Endodermal cell (in vitro differentiated cells): ENCODE measurements around the gene FAM13A. TPM values are rescaled to one million over a fixed set of nuclear protein-coding genes. Genes with fewer than 3 reads are reported as not detected.

Experiments
- DNase-seq: peaks from one replicate; pipeline ENCODE4 v3.0.0-alpha.2; 2017
- H3K27ac ChIP-seq: 2 replicates; pipeline ENCODE4 v1.5.1; 2013; ENCODE audit warnings: mild to moderate bottlenecking, low read depth, low read length, moderate library complexity
- H3K27me3 ChIP-seq: 2 replicates; pipeline ENCODE4 v1.6.1; 2013; ENCODE audit warnings: mild to moderate bottlenecking, low read length, moderate library complexity; ENCODE audit not compliant: insufficient read depth, control insufficient read depth, poor library complexity, severe bottlenecking
- H3K36me3 ChIP-seq: 2 replicates; pipeline ENCODE4 v1.7.0; 2013; ENCODE audit warnings: mild to moderate bottlenecking, low read length, moderate library complexity; ENCODE audit not compliant: control insufficient read depth, insufficient read depth
- H3K4me1 ChIP-seq: one replicate; pipeline ENCODE4 v1.7.0; 2013; ENCODE audit warnings: low read length; ENCODE audit not compliant: control insufficient read depth, insufficient read depth
- H3K4me3 ChIP-seq: 2 replicates; pipeline ENCODE4 v1.5.1; 2013; ENCODE audit warnings: mild to moderate bottlenecking, low read length, moderate library complexity
- H3K9ac ChIP-seq: 2 replicates; pipeline ENCODE4 v1.6.1; 2013; ENCODE audit warnings: mild to moderate bottlenecking, low read length, moderate library complexity; ENCODE audit not compliant: poor library complexity, severe bottlenecking; ENCODE audit errors: extremely low read depth
- H3K9me3 ChIP-seq: 2 replicates; pipeline ENCODE4 v1.6.1; 2013; ENCODE audit warnings: mild to moderate bottlenecking, low read length, moderate library complexity; ENCODE audit not compliant: control insufficient read depth
- H3K27ac Mint-ChIP-seq: 2 replicates; pipeline ENCODE4 v1.8.0; 2020; ENCODE audit warnings: mixed read lengths
- H3K27me3 Mint-ChIP-seq: 2 replicates; pipeline ENCODE4 v1.8.0; 2021; ENCODE audit warnings: mild to moderate bottlenecking, mixed read lengths; ENCODE audit not compliant: insufficient read depth
- H3K36me3 Mint-ChIP-seq: 2 replicates; pipeline ENCODE4 v1.8.0; 2020; ENCODE audit warnings: low read depth, mixed read lengths
- H3K4me1 Mint-ChIP-seq: 2 replicates; pipeline ENCODE4 v1.8.0; 2020; ENCODE audit warnings: mixed read lengths
- H3K4me3 Mint-ChIP-seq: 2 replicates; pipeline ENCODE4 v1.8.0; 2020; ENCODE audit warnings: mild to moderate bottlenecking, moderate library complexity, mixed read lengths
- H3K9me3 Mint-ChIP-seq: 2 replicates; pipeline ENCODE4 v1.8.0; 2020; ENCODE audit warnings: mild to moderate bottlenecking, mixed read lengths
- WGBS, 2 experiments: methylation state at CpG; one replicate each; pipeline versions ENCODE4 v1.1.5 to v1.1.7; 2013; ENCODE audit warnings: missing lambda C conversion rate in 2 of 2, mixed read lengths in 1 of 2; ENCODE audit not compliant: insufficient coverage in 1 of 2, insufficient read length in 1 of 2; 5-methylcytosine and 5-hydroxymethylcytosine counted together
- total RNA-seq, 2 donors: library from RNA; stranded (reverse); fragmentation: NEBNext Ultra II Directional in 1 of 2; extraction: Animal tissue kit (Norgen Biotek cat#: 25700) in 1 of 2; gene quantifications; 2 replicates in 1 of 2; 3 replicates in 1 of 2; pipeline ENCODE4 v1.2.1, GENCODE V29; 2021
- TF ChIP-seq, protein P1 (sequence below): fragments of 200-600 bp; sonication (generic); conservative IDR thresholded peaks from 2 replicates; pipeline ENCODE4 v1.5.0; 2021; ENCODE audit warnings: antibody characterized with exemption, mild to moderate bottlenecking

FAM13A gene
- total RNA-seq, 2 donors from 2014 or later: 13.6 to 17.0 TPM

DNA sequence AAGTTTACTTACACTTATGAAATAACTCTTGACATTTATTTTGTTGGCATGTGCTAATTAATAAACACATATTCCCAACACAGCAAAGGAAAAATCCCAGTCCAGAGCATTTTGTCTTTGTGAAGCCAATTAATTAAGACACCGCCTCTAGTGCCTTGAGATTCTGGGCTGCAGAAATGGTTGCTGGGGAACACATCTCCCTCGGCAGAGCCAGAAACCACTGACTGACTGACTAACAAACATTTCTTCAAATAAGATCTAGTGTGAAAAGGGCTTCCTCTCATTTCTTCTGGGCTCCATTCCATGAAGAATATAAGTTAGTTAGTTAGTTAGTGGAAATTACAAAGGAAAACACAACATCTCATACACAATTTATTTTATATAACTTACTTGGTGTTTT, 331.0 kb downstream of the FAM13A start:
- Histone ChIP-seq H3K27ac (no peak overlapping the region), H3K9ac (no peak overlapping the region), H3K36me3 (peaks cover 9% of the 10 kb centered on the region), H3K4me1 (no peaks in the 10 kb centered on the region), H3K9me3 (no peaks in the 10 kb centered on the region), H3K4me3 (no peak overlapping the region), H3K27me3 (no peaks in the 10 kb centered on the region)
- Mint-ChIP-seq H3K4me3 (no peak overlapping the region), H3K36me3 (peaks cover 18% of the 10 kb centered on the region), H3K4me1 (no peaks in the 10 kb centered on the region), H3K27me3 (no peaks in the 10 kb centered on the region), H3K9me3 (no peaks in the 10 kb centered on the region), H3K27ac (no peak overlapping the region)
- TF ChIP-seq, protein P1, sequence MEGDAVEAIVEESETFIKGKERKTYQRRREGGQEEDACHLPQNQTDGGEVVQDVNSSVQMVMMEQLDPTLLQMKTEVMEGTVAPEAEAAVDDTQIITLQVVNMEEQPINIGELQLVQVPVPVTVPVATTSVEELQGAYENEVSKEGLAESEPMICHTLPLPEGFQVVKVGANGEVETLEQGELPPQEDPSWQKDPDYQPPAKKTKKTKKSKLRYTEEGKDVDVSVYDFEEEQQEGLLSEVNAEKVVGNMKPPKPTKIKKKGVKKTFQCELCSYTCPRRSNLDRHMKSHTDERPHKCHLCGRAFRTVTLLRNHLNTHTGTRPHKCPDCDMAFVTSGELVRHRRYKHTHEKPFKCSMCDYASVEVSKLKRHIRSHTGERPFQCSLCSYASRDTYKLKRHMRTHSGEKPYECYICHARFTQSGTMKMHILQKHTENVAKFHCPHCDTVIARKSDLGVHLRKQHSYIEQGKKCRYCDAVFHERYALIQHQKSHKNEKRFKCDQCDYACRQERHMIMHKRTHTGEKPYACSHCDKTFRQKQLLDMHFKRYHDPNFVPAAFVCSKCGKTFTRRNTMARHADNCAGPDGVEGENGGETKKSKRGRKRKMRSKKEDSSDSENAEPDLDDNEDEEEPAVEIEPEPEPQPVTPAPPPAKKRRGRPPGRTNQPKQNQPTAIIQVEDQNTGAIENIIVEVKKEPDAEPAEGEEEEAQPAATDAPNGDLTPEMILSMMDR: no peak
- WGBS, 2 experiments: 91 to 100% methylated on average over 1 to 2 of the region's 2 CpGs
- no peak for DNase-seq

- WGBS, 2 experiments: 93 to 100% methylated on average over 3 to 4 of the region's 4 CpGs
- H3K4me1 Mint-ChIP-seq: no peaks in the 10 kb centered on the region
- DNase-seq: no peak
- H3K27ac Mint-ChIP-seq: no peak overlapping the region
- Histone ChIP-seq H3K4me1 (no peaks in the 10 kb centered on the region), H3K9ac (no peak overlapping the region), H3K4me3 (no peak overlapping the region), H3K27me3 (no peaks in the 10 kb centered on the region), H3K9me3 (no peaks in the 10 kb centered on the region), H3K36me3 (peaks cover 9% of the 10 kb centered on the region), H3K27ac (no peak overlapping the region)
- no peaks in the 10 kb centered on the region for H3K27me3 Mint-ChIP-seq
- TF ChIP-seq, protein P1: no peak
- H3K9me3 Mint-ChIP-seq: no peaks in the 10 kb centered on the region
- H3K4me3 Mint-ChIP-seq: no peak overlapping the region
- H3K36me3 Mint-ChIP-seq: peaks cover 13% of the 10 kb centered on the region
Measured at GRCh38 chr4:88725143-88725542, 331.8 kb downstream of the FAM13A start.

- TF ChIP-seq, protein P1: no peak
- Mint-ChIP-seq H3K36me3 (peaks cover 11% of the 10 kb centered on the region), H3K27ac (no peak overlapping the region), H3K4me1 (no peaks in the 10 kb centered on the region), H3K9me3 (no peaks in the 10 kb centered on the region), H3K4me3 (no peak overlapping the region), H3K27me3 (no peaks in the 10 kb centered on the region)
- Histone ChIP-seq H3K27me3 (no peaks in the 10 kb centered on the region), H3K9me3 (no peaks in the 10 kb centered on the region), H3K36me3 (peaks cover 6% of the 10 kb centered on the region), H3K9ac (no peak overlapping the region), H3K4me1 (no peaks in the 10 kb centered on the region), H3K4me3 (no peak overlapping the region), H3K27ac (no peak overlapping the region)
- WGBS, 2 experiments: 94 to 100% methylated on average over 1 to 2 of the region's 2 CpGs
- no peak for DNase-seq
Measured at GRCh38 chr4:88724406-88724805, 332.6 kb downstream of the FAM13A start.
